ENCODE measurements around the gene CCDC107.
A peak's percentile ranks its signal among the peaks of the same experiment; 100 is the strongest.

CCDC107 gene

DNA sequence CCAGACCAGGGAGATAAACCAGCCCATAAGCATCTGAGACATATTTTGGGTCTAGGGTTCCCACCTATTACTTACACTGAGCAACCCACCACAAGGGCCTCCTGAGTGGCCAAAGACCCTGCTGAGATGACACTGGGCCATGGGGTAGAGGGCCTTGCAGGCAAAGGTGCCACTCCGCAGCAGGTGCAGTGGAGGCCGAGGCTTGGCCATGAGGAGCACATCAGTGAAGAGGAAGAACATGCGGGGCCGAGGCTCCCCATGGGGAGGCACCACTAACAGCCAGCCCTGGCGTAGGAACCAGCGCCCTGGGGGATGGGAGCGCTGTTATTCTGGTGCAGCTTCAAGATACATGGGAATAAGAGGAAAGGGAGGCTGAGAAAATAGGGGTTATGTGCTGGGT lies 4.3 kb downstream of the CCDC107 start:
- DNase-seq = no peak

DNA sequence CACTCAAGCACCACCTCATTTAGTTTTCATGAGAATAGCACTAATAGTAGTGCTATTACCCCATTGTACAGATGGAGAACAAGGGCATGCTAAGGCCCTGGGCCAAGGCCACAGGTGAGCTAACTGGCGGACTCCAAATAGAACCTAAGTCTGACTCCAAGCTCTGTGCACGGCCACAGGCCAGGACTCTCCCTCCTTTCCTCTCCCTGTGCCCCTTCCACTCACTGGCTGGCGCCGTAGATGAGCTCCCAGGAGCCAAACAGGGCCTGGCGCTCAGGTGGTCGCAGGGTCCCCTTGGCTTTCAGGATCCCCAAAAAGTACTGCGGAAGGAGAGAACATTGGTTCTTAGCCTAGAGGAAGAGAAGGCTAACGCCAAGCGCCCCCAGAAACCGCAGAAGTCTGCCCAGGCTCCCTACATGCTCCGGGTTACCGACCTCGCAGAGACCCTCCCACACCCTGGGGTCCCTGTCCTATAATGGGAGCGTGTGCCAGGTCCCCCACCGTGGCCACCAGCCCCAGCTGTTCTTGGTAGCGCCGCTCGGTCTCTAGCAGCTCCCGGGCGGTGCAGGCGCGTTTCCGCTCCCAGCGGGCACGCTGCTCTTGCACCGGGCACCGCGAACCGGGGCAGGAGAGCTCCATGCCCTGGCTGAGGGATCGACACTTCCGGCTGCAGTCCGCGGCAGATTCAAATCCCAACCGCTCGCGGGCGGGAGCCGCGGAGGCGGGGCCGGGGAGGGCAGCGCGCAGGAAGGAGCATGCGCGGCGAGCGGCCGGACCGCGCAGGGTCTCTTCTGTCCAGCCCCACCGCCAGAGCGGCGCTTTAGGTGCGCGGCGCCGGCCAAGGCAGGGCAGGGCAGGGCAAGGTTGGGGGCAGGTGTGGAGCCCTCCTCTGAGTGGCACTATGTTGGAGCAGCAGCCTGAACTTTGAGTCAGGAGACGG lies 6.7 kb downstream of the CCDC107 start, which contains the start of gene ARHGEF39:
Gene ARHGEF39, minus strand, starts transcription at position 665 of the 940 bp plus-strand sequence. Its CDS starts 26 bp downstream, at position 639.
- peak; percentile 65 to 76 for DNase-seq

DNA sequence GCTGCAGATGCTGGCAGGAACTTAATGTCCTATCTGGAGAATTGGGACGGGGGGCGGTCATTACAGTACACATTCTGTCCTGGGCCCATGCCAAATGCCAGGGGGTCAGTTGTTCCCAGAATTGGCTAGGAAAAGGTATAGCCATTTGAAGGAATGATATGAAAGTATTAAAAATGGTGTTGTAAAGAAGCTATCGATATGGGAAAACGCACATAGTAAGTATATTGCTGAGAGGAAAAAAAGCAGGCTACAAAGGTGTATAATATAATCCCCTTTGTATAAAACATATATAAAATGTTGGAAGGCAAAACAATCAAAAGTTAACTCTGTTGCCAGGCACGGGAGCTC lies 7.4 kb downstream of the CCDC107 start:
- DNase-seq = no peak

DNA sequence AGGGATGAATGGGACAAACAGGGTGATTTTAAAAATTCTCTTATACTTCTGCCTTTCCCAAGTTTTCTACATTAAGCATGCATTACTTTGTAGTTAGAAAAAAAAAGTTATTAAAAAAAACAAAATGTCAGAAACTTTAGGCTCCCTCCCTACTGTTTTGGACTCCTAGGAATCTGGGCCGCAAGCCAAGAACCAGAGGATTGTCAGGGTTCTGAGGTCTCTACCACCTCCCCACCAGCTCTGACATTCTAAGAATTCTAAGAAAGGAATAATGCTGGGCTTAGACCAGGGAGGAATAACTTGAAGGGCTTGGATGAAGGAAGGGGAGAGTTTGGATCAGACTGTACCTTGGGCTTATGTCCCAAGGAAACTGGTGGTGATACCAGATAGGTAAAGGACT lies 8.0 kb downstream of the CCDC107 start:
- DNase-seq = no peak

DNA sequence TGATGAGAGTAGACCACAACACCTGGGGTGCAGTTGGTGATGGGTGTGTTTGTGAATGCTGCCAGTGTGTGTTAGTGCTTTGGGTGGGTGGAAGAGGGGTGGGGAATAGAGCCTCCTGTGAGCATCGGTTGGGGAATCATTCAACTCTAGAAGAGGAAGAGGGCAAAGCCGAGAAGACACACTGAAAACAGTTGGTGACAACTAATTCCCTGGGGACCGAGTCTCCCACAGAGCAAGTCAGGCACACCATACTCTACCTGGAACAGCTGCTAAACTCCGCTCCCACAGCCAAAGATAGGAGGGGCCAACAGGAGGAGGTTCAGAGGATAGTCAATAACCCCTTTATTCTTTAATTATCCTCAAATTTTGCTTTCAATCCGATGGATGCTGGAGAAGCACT lies 8.5 kb downstream of the CCDC107 start:
- no peak for DNase-seq

DNA sequence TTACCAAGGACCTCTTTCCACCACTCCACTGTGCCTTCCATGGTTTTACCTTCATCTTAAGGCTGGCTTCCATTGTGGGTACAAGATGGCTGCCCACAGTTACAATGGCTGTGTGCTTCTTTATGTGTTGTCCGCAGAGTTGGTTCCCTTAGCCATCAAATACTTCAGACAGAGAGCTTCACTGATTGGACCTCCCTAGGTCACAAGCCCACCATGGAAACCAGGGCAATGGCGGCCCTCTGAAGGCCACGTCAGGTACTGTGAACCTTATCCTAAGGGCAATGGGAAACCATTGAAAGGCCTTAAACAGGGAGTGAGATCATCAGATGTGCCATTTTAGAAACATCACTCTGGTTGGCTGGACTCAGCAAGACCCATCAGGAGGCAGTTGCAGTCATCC lies 9.8 kb downstream of the CCDC107 start:
- no peak for DNase-seq

DNA sequence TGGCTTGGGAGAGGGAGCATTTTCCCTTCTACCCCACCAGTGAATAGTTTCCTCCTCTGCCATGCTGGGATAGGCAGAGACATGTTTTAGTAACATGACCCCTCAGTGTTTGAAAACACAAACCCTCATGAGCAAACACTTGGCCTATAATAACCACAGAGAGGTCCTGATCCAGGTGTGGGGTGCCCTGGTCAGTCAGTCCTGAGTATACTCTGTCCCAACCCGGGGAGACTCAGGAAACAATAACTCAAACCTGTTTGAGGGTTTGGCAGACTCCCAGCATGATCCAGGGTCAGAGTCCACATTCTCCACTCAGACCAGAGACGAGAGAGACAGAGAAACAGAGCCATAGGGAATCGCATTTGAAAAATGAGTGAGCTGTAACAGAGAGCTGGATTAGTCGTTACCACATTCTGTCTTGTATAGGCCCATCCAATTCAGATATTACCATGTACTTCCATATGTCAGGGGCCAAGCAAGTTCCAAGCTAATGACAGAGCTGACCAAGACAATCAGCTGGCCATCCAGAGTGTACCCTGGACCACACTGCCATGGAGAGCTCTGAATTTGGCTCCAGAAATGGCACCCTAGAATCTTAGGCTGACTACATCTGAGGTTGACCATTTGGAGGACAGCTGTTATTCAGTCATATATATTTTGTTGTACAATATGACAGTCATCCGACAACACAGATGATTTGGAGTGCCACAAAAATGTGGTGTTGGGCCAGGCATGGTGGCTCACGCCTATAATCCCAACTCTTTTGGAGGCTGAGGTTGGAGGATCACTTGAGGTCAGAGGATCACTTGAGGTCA lies 11.4 kb downstream of the CCDC107 start:
- DNase-seq = no peak

DNA sequence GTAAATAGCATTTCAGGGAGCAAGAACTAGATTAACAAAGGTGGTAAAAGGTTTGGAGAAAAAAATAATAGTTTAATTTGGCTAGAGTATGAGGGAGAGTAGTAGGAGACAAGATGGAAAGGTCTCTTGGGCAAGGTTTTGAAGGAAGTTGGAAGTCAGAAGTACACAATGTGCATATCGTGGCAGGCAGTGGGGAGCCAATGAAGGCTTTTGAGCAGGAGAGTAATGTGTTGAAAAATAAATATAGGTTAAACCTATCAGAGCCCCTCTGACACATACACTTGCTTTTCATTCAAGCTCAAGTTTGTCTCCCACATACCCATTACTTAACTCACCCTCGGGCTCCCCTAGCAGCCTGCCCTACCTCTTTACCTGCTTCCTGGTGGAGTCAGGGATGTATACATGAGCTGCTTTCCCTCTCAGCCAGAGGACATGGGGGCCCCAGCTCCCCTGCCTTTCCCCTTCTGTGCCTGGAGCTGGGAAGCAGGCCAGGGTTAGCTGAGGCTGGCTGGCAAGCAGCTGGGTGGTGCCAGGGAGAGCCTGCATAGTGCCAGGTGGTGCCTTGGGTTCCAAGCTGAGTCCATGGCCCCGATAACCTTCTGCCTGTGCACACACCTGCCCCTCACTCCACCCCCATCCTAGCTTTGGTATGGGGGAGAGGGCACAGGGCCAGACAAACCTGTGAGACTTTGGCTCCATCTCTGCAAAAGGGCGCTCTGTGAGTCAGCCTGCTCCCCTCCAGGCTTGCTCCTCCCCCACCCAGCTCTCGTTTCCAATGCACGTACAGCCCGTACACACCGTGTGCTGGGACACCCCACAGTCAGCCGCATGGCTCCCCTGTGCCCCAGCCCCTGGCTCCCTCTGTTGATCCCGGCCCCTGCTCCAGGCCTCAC lies 15.3 kb downstream of the CCDC107 start, which contains the start of gene CA9:
Gene CA9, plus strand, starts transcription at position 797 of the 893 bp plus-strand sequence. Its CDS starts 32 bp downstream, at position 829.
- no peak for DNase-seq

DNA sequence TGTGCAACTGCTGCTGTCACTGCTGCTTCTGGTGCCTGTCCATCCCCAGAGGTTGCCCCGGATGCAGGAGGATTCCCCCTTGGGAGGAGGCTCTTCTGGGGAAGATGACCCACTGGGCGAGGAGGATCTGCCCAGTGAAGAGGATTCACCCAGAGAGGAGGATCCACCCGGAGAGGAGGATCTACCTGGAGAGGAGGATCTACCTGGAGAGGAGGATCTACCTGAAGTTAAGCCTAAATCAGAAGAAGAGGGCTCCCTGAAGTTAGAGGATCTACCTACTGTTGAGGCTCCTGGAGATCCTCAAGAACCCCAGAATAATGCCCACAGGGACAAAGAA lies 15.9 kb downstream of the CCDC107 start:
- no peak for DNase-seq

DNA sequence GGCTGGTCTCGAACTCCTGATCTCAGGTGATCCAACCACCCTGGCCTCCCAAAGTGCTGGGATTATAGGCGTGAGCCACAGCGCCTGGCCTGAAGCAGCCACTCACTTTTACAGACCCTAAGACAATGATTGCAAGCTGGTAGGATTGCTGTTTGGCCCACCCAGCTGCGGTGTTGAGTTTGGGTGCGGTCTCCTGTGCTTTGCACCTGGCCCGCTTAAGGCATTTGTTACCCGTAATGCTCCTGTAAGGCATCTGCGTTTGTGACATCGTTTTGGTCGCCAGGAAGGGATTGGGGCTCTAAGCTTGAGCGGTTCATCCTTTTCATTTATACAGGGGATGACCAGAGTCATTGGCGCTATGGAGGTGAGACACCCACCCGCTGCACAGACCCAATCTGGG lies 17.1 kb downstream of the CCDC107 start:
- DNase-seq = no peak

DNA sequence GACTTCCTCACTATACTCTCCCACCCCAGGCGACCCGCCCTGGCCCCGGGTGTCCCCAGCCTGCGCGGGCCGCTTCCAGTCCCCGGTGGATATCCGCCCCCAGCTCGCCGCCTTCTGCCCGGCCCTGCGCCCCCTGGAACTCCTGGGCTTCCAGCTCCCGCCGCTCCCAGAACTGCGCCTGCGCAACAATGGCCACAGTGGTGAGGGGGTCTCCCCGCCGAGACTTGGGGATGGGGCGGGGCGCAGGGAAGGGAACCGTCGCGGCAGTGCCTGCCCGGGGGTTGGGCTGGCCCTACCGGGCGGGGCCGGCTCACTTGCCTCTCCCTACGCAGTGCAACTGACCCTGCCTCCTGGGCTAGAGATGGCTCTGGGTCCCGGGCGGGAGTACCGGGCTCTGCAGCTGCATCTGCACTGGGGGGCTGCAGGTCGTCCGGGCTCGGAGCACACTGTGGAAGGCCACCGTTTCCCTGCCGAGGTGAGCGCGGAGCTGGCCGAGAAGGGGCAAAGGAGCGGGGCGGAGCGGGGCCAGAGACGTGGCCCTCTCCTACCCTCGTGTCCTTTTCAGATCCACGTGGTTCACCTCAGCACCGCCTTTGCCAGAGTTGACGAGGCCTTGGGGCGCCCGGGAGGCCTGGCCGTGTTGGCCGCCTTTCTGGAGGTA lies 17.8 kb downstream of the CCDC107 start:
- DNase-seq = no peak

DNA sequence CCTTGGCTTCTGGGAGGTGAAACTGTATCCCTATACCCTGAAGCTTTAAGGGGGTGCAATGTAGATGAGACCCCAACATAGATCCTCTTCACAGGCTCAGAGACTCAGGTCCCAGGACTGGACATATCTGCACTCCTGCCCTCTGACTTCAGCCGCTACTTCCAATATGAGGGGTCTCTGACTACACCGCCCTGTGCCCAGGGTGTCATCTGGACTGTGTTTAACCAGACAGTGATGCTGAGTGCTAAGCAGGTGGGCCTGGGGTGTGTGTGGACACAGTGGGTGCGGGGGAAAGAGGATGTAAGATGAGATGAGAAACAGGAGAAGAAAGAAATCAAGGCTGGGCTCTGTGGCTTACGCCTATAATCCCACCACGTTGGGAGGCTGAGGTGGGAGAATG lies 21.0 kb downstream of the CCDC107 start:
- no peak for DNase-seq

DNA sequence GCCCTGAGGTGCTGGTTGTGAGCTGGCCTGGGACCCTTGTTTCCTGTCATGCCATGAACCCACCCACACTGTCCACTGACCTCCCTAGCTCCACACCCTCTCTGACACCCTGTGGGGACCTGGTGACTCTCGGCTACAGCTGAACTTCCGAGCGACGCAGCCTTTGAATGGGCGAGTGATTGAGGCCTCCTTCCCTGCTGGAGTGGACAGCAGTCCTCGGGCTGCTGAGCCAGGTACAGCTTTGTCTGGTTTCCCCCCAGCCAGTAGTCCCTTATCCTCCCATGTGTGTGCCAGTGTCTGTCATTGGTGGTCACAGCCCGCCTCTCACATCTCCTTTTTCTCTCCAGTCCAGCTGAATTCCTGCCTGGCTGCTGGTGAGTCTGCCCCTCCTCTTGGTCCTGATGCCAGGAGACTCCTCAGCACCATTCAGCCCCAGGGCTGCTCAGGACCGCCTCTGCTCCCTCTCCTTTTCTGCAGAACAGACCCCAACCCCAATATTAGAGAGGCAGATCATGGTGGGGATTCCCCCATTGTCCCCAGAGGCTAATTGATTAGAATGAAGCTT lies 21.8 kb downstream of the CCDC107 start:
- no peak for DNase-seq

DNA sequence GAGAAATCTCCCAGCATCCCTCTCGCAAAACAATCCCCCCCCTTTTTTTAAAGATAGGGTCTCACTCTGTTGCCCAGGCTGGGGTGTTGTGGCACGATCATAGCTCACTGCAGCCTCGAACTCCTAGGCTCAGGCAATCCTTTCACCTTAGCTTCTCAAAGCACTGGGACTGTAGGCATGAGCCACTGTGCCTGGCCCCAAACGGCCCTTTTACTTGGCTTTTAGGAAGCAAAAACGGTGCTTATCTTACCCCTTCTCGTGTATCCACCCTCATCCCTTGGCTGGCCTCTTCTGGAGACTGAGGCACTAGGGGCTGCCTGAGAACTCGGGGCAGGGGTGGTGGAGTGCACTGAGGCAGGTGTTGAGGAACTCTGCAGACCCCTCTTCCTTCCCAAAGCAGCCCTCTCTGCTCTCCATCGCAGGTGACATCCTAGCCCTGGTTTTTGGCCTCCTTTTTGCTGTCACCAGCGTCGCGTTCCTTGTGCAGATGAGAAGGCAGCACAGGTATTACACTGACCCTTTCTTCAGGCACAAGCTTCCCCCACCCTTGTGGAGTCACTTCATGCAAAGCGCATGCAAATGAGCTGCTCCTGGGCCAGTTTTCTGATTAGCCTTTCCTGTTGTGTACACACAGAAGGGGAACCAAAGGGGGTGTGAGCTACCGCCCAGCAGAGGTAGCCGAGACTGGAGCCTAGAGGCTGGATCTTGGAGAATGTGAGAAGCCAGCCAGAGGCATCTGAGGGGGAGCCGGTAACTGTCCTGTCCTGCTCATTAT lies 22.4 kb downstream of the CCDC107 start:
- DNase-seq = no peak

DNA sequence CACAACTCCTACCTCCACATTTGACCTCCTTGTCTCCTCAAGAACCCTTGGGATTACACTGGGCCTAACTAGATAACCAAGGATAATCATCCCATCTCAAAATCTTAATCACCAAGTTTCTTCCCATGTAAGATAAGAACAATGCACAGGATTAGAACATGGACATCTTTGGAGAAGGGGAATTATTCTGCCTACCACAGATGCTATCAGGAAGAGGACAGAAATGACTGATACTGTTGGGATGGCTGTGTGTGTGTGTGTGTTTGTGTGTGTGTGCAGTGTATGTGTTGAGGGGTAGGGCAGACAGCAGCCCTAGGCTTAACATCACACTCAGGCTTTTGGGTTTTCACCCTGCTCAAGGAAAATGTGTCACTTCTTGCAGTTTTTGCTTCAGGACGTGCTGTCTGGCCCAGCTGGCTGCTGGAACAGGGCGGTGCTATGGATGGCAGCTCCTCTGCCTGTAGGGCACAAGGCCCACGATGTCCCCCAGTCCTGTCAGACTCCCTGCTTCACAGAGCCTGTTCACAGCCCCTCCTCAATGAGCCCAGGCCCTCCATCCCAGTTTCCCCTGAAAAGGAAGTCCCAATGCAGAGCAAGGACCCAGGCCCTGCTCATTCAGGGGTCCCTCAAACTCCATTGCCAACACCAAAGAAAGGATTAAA lies 23.4 kb downstream of the CCDC107 start:
- DNase-seq = no peak

DNA sequence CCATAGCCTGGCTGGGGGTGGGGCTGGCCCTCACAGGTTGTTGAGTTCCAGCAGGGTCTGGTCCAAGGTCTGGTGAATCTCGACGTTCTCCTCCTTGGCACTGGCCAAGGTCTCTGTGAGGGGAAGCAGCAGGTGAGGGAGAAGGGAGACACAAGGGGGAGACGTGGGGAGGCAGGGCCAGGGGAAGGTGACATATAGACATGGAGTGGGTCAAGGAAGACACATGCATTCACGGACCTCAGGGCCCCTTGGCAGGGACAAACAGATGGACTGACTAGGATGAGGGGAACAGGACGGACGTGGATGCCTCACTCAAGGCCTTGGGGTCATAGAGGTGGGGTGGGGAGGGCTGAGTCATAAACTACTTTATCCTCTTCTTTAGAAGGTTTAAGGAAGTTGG lies 24.0 kb downstream of the CCDC107 start:
- DNase-seq = no peak

DNA sequence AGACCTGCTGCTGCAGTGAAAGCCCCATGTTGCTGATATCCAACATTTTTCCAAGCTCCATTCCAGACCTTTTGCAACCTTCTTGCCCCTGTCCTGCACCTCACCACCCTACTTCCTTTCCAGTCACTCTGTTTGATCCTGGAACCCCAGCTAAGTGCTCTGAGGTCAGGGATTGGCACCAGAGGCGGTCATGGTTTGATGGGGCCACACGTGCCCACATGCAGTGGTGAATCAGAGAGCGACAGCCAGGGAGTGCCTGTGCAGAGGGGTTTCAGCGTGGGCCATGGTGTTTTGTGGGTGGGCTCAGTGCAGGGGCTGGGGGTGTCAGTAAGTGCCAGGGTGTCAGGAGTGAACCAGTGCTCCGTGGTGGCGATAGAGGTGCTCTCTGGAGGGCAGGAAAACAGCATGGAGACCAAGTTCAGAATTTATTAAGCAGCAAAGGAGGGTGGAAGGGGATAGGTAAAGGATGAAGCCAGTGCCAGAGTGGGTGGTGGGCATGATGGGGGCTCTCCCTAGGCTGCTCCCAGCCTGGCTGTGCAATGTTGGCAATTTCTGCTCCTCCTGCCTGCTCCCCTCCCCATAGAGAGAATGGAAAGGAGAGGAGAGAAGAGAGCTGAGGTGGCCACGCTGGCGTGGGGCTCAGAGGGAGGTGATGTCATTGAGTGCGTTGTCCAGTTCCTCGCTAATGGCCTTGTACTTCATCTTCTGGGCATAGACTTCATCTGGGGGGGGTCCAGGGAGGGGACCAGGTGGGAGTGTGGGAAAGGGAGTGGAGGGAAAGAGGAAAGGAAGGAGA lies 24.6 kb downstream of the CCDC107 start:
- no peak for DNase-seq

DNA sequence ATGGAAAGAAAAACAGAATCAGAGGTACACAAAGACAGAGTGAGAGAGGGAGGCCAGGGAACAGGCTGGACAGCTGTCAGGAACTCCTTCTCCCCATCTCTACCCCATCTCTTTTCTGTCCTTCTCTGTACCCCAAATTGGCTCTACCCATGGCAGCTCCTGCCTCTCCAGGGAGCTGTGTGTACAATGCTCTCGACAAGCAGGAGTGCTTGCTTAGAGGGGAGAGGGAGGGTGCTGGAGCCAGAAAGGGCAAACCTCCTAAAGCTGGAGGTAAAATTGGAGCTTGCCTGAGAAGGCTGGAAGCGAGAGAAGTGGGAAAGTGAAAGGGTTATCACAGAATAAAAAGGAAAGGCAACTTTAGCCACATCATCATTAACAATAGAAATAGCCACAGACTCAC lies 25.2 kb downstream of the CCDC107 start:
- no peak for DNase-seq

DNA sequence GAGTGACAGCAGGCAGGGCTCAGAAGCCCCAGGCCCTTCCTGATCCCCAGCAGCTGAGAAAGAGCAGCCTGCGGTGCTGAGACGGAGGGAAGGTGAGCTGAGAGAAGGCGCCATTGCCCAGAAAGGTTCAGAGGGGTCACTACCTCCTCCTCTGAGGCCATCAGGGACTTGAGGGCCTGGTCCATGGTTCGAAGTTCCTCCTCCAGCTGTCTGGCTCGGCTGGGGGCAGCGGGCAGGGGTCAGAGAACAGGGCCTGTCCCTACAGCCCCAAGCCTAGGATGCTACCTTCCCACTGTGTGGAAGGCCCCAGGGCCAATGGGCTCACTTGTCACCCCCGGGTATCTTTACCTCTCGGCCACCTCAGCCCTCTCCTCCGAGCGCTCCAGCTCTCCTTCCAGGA lies 26.8 kb downstream of the CCDC107 start:
- DNase-seq = no peak

DNA sequence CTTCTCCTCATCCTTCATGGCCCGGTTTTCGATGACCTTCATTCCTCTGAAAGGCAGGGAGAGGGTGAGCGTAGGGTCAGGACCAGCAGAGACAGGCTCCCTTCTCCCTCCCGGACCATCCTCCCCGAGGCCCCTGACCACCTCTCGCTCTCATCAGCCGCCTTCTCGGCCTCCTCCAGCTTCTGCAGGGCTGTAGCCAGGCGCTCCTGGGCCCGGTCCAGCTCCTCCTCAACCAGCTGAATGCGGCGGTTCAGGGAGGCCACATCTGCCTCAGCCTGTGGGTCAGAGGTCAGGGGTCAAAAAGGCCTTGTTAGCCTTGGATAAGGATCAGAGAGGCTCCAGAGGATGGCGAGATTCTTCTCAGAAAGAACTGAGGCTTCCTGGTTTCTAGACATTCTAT lies 27.4 kb downstream of the CCDC107 start:
- DNase-seq = no peak
